HG03175 (cell line): Measurements from ENCODE around the gene TRMT2A.

Experiments
- ATAC-seq: cut with Tn5 transposase; IDR thresholded peaks from one replicate; pipeline ENCODE4 v1.9.1; 2021; ENCODE audit warnings: mild to moderate bottlenecking, moderate library complexity; ENCODE audit not compliant: unreplicated experiment

Gene TRMT2A

DNA sequence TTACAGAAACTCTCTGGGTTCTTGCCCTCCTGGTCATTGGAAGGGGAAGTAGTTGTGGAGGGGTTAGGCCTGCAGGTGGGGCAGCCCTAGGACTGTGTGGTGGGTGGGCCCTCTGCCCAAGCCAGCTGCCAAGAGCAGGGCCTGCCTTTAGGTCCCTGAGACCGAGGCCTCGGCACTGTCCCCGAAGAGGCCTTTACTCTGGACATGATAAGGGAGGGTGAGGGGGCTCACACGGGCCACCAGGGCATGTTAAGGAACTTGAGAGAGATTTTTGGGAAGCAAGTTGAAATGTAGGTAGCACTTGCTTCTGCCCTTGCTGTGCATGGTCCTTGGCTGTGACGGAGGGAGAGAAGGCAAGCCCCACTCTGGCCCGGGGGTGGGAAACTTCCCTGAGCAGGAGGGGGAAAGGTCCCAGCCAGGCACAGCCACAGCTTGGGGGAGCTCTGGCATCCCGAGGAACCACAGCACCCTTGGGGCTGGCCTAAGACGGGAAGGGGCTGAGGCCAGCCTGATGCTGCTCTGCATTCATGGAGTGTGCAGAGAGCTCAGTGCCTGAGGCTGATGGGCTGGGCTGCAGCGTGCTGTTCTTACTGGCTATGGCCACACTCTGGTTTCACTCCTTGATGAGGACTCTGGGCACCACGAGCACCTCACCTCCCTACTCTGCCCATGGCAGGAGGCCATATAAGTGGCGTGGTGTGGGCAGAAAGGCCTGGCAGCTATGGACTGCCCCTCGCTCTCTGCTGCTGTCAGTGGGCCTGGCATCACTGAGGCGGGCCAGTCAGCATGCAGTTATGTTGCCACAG, 8.9 kb downstream of the TRMT2A start:
- ATAC-seq = no peak

DNA sequence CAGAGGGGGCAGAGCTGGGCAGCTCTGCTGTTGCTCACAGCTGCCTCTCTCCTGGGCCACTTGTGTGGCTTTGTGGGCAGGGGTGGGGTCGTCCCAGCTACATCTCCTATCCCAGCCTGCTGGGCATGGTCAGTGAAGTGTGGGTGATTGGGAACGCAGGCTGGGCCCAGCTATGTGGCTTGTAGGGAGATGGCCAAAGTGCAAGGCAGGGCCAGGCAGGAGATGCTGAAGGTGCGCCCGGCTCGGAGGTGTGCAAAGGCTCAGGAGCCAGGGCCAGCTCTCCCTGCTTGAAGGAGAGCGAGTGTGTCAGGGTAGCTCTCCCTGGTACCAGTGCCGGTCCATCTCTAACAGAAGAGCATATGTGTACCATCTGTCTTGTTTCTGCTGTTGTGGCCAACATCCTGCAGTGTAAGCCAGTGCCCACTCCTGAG, 9.5 kb downstream of the TRMT2A start:
- ATAC-seq = no peak

- ATAC-seq = no peak
Measured at GRCh38 chr22:20106849-20107237, 10.2 kb downstream of the TRMT2A start.

- ATAC-seq = no peak
Measured at GRCh38 chr22:20106205-20106848, 10.7 kb downstream of the TRMT2A start.

DNA sequence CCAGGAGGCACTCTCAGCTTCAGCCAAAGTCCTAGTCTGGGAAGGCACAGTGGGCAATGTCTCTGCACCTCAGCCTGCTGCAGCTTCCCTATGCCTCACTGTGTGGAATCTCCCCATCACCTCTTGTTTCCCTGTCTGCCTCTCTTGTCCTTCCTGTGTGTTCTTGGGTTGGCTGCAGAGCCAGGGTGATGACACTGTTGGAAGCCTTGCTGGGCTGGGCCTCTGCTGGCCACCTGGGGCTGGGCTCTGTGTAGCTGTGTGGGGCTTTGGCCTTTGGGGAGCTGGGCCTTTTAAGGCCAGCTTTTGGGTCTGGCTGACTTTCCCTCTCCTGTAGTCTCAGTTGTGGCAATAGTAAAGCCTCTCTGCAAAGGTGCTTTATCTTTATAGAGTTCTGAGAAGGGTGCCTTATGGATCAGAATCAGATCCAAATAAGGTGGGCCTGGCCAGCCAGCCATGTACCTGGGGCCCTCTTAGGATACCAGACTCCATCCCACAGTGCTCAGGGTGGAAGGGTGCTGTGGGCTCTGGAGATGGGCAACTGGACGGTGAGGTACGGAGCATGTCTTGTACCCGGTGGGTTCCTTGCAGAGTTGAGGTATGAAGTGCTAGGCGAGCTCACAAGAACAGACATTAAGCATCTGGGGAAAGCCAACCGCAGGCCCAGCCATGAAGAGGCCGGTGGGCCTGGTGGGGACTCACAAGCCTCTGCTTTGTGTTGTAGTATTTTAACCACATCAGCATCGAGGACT, 11.4 kb downstream of the TRMT2A start:
- ATAC-seq = no peak

DNA sequence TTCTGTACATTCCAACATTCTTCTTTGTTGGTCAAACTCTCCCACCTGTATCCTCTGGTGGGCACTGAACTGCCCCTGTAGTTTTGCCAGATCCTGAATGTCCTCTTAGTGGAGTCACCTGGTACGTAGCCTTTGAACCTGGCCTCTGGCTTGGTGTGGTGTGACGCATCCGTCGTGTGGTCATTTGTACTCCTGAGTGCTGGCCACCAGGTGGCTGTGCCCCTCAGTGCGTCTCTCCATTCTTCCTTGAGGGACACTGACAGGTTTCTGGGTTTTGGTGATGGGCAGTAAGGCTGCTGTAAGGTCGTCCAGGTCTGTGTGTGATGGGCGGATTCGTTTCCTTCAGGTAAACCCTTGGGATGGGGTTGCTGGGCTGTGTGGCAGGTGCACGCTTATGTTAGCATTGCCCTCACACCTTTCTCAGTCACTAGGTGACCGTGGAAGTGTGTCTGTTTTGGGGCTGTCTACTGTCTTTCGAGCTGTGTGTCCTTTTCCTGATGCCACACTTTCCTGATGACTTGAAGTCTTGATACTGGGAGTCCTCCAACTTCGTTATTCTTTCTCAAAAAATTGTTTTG, 14.7 kb downstream of the TRMT2A start:
- ATAC-seq = no peak

- ATAC-seq = no peak
Measured at GRCh38 chr22:20101638-20102037, 15.4 kb downstream of the TRMT2A start.

- no peak for ATAC-seq
Measured at GRCh38 chr22:20099099-20099711, 17.8 kb downstream of the TRMT2A start.

DNA sequence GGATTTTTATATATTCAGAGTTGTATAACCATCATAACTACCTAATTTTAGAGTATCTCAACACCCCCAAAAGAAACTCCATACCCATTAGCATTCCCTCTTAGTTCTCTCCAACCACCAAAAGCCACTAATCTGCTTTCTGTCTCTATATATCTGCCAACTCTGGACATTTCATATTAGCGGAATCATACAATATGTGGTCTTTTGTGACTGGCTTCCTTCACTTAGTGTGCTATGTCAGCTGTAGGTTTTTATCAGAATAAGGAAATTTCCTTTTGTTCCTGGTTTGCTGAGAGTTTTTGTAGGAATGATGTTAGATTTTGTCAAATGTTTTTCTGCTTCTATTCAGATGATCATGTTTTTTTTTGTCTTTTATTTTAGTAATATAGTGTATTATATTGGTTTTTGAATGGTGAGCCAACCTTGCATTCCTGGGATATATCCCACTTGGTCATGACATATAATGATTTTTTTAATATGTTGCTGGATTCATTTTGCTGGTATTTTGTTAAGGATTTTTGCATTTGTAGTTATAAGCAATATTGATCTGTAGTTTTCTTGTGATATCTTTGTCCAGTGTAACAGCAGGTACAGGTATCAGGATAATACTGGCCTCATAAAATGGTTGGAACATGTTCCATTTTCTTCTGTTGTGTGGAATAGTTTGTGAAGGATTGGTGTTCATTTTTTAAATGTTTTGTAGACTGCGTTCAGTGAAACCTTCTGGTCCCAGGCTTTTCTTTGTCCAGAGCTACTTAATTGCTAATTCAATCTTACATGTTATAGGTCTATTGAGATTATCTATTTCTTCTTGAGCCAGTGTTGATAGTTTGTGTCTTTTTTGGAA, 20.2 kb downstream of the TRMT2A start:
- ATAC-seq = no peak

- no peak for ATAC-seq
Measured at GRCh38 chr22:20095521-20095920, 21.5 kb downstream of the TRMT2A start.

DNA sequence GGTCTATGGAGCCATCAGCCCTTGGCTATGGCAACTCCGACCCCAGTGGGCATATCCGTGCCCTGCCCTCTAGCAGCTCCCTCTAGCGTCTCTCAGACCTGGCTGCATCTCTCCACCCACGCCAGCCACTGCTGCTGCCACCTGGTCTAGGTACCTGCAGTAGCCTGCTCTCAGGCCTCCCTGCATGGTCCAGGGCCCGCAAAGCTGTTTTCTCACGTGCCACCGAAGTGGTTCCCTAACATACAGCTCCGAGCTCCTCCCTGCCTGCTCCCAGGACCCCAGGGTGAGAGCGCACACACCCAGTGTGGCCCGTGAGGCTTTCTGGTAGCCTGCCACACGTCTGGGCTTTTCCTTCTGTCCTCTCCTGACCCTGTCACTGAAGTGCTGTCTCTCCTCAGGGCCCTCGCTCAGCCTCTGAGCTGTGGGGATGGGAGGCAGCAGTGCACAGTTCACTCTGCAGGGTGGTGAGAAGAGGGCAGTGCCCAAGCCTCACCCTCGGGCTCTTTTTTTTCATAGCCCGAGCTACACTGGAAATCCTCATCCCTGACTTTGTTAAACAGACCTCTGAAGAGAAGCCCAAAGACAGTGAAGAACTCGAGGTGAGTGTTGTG, 22.7 kb downstream of the TRMT2A start:
- no peak for ATAC-seq

DNA sequence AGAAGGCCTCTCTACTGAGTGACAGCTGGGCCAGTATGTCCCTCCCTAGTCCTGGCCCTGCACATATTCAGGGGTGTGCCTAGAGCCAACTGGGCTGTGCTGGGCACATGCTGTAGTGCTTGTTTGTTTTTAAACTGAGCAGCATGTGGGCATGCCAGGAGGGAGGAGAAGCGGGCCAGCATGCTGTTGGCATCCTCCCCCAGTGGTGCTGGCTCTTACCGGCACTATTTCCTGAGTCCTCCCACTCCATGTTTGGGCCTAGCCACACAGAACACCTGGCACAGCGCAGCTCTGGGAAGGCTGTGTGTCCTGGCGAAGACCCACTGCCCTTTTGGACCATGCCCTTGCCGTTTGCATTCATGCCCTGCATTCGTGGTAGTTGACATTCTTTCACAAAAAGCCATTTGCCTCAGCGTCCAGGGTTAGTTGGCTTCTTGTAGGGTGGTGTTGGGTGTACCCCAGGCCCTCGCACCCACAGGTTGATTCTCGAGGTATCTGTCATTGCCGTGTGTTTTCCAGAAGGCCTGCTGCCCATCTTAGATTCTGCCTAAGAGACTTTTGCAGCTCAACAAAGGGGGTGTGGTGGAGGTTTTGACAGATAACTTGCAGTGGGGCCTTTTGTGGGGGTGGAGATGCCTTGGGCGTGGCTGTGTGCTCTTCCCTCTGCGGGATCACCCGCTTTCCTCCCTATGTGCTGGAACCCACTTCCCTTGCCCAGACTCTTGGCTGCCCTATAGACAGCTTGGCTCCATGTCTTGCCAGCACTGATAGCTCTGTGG, 23.4 kb downstream of the TRMT2A start:
- ATAC-seq = no peak

GRCh38 chr22:20092477-20092854, 24.6 kb downstream of the TRMT2A start:
- no peak for ATAC-seq

DNA sequence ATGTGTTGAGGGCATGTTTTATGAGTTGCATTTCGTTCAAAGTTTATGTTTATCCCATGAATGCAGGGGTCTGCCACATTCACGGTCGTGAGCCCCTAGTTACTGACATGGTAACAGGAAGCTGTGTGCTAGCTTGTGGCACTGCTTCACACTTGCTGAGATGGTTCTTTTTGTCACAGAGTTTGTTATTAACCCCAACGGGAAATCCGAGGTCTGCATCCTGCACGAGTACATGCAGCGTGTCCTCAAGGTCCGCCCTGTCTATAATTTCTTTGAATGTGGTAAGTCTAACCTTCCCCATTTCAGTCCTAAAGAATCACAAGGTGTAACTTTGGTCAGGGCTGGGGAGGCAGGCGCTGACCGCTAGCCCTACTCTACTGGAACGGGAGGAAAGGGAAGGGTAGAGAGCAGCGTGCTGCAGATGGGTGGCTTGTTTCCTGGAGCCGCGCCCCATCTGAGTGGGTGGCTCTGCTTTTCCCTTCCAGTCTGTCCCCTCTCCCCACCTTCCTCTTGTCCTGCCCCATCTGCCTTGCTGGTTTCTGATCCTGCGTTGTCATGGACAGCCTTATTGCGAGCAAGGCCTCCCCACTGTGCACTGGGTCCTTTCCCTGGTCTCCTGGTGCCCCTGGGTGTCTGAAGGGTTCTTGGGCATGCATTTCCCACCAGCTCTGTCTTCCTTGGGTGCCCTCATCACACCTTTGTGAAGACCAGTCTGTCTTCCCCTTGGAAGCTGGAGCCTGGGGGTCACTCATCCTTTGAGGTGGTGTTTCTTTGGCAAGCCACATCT, 25.1 kb downstream of the TRMT2A start:
- ATAC-seq = no peak

DNA sequence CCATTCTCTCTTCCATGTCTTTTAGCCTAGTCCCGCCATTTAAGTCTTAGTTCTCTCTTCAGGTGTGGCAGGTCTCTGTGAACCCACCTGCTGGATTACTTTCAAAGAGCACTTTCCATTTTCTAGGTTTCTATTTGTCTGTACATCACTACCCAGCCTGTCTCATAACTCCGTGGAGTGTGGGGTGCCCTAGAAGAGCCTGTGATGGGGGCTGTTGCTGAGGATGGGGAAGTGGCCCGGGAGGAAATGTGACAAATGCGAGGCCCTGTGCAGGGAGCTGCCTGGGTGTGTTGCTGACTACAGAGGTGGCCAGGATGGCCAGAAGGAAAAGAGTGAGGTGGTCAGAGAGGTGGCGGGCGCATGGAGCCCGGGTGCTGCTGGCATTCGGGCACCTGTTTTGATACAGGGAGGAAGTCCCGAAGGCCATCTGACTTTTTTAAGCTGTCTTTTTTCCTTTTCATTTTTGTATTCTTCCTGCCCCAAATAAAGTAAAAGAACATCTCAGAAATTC, 26.2 kb downstream of the TRMT2A start:
- no peak for ATAC-seq

- no peak for ATAC-seq
Measured at GRCh38 chr22:20089977-20090729, 26.9 kb downstream of the TRMT2A start.
